Neural progenitor cell (in vitro differentiated cells): ENCODE measurements around the gene OR4D5.

ENCODE experiments used
- EZH2phosphoT487 ChIP-seq: fragments of 200-600 bp; sonication (generic); IDR thresholded peaks from 2 replicates; pipeline ENCODE4 v1.6.1; 2017; ENCODE audit warnings: antibody characterized with exemption
- TF ChIP-seq, protein P1 (sequence below): fragments of 200-600 bp; sonication (generic); IDR thresholded peaks from 2 replicates; pipeline ENCODE4 v1.5.1; 2017; ENCODE audit warnings: antibody characterized with exemption, mild to moderate bottlenecking

- TF ChIP-seq, protein P1, sequence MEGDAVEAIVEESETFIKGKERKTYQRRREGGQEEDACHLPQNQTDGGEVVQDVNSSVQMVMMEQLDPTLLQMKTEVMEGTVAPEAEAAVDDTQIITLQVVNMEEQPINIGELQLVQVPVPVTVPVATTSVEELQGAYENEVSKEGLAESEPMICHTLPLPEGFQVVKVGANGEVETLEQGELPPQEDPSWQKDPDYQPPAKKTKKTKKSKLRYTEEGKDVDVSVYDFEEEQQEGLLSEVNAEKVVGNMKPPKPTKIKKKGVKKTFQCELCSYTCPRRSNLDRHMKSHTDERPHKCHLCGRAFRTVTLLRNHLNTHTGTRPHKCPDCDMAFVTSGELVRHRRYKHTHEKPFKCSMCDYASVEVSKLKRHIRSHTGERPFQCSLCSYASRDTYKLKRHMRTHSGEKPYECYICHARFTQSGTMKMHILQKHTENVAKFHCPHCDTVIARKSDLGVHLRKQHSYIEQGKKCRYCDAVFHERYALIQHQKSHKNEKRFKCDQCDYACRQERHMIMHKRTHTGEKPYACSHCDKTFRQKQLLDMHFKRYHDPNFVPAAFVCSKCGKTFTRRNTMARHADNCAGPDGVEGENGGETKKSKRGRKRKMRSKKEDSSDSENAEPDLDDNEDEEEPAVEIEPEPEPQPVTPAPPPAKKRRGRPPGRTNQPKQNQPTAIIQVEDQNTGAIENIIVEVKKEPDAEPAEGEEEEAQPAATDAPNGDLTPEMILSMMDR, result no peak
- no peak for TF ChIP-seq EZH2phosphoT487
Measured at GRCh38 chr11:123905826-123906225, 33.6 kb upstream of the OR4D5 start.
